Measurements from ENCODE around the gene STPG3. TPM values are rescaled to one million over a fixed set of nuclear protein-coding genes. Genes with fewer than 3 reads are reported as not detected.

The STPG3 gene
- total and polyA plus RNA-seq, 9 of the 15 experiments (the other 6 are each of a cell fraction or from before 2014, with no cell fraction given): not detected

GRCh38 chr9:137217276-137218211, 33.5 kb upstream of the STPG3 start (continued):
- TF ChIP-seq SNRNP70 (optimal IDR thresholded peaks at IDR 0.05; ENCODE audit: low read depth, low read length) (no peak), ZBTB11 (CRISPR knock-in tag; IDR thresholded peaks at IDR 0.05) (peak; percentile 44 to 96 (median 81); a peak in 4 of 6 replicates), PTBP1 (IDR thresholded peaks at IDR 0.05; ENCODE audit: low read depth, low read length) (no peak), EGR1 (conservative IDR thresholded peaks at IDR 0.05) (0 out of 2 replicates have a peak, but pooled peaks have one; percentile 25)
